Measurements from ENCODE around the gene NALCN. TPM values are rescaled to one million over a fixed set of nuclear protein-coding genes. Genes with fewer than 3 reads are reported as not detected.

NALCN gene
- total and polyA plus RNA-seq, 10 of the 15 experiments (the other 5 are each of a cell fraction or from before 2014, with no cell fraction given) = under 0.01 TPM; not detected in 9

GRCh38 chr13:101248739-101249514 is 167.4 kb downstream of the NALCN start (continued):
- TF ChIP-seq PRDM15 (CRISPR knock-in tag; IDR thresholded peaks at IDR 0.05) = no peak
- no peak for TF ChIP-seq CREB1 (IDR thresholded peaks at IDR 0.05; ENCODE audit: low read depth)

GRCh38 chr13:101242720-101243119 is 173.6 kb downstream of the NALCN start:
- H3K4me2 ChIP-seq (ENCODE audit: control insufficient read depth, insufficient read depth) = no peak overlapping the region
- ChIA-PET CTCF (interaction anchor here (0.7 kb wide), 1 partner anchor 328 kb away, joined by 3 read pairs; no protein-coding TSS in a partner anchor), POLR2A (no interaction called here), RAD21 (ENCODE audit: unreplicated experiment) (interaction anchor here (0.7 kb wide), 1 partner anchor 28 kb away, joined by 3 read pairs; no protein-coding TSS in a partner anchor), SMC1A (ENCODE audit: uncharacterized antibody, unreplicated experiment) (interaction anchor here (1.0 to 1.7 kb wide), 2 partner anchors 7 to 16 kb away, joined by 4 read pairs; no protein-coding TSS in a partner anchor)
- no peak overlapping the region for H3K9ac ChIP-seq (ENCODE audit: control insufficient read depth, insufficient read depth, low read length)
- no TSS peak for BruUV-seq (replicated peaks)
- no peaks in the 10 kb centered on the region for H3K79me2 ChIP-seq (ENCODE audit: control insufficient read depth, insufficient read depth, low read length)
- no peak overlapping the region for H2AFZ ChIP-seq (ENCODE audit: control insufficient read depth, low read depth, low read length)
- intact Hi-C loops (cut with micrococcal nuclease; ENCODE audit: unreplicated experiment) (no loop called here), in situ Hi-C loops (cut with MboI) (no loop called here)
- H3K4me1 ChIP-seq (ENCODE audit: control insufficient read depth, insufficient read depth, low read length) = no peaks in the 10 kb centered on the region
- TF ChIP-seq NRF1 (conservative IDR thresholded peaks at IDR 0.05; ENCODE audit: low read depth, low read length) = no peak
- H3K4me3 ChIP-seq = no peak overlapping the region
- no peak for FAIRE-seq
- no peaks in the 10 kb centered on the region for H3K27me3 ChIP-seq (replicated peaks in 1 of 2; ENCODE audit: control insufficient read depth in 2 of 2, insufficient read depth in 2 of 2, low read length in 1 of 2)
- H3K9me3 ChIP-seq (replicated peaks; ENCODE audit: control insufficient read depth, insufficient read depth, low read length) = no peaks in the 10 kb centered on the region
- H3K27ac ChIP-seq (ENCODE audit: control insufficient read depth, insufficient read depth) = no peak overlapping the region
- ATAC-seq = peak; percentile 75
- DNase-seq (ENCODE audit: low read depth, low spot score) = no peak
- H4K20me1 ChIP-seq (ENCODE audit: control insufficient read depth, insufficient read depth) = no peaks in the 10 kb centered on the region
- H3K36me3 ChIP-seq (ENCODE audit: control insufficient read depth in 2 of 2, insufficient read depth in 2 of 2, low read length in 1 of 2) = no peaks in the 10 kb centered on the region
